ENCODE results near the gene FLYWCH2. TPM values are rescaled to one million over a fixed set of nuclear protein-coding genes. Genes with fewer than 3 reads are reported as not detected.
"Not testable (repeated sequence)": the region's sequence is repeated elsewhere in the genome, so short reads cannot be mapped to it uniquely, and the experiment has no call there.

FLYWCH2 gene
- total RNA-seq, 1 donor from 2014 or later = 30.5 TPM

DNA sequence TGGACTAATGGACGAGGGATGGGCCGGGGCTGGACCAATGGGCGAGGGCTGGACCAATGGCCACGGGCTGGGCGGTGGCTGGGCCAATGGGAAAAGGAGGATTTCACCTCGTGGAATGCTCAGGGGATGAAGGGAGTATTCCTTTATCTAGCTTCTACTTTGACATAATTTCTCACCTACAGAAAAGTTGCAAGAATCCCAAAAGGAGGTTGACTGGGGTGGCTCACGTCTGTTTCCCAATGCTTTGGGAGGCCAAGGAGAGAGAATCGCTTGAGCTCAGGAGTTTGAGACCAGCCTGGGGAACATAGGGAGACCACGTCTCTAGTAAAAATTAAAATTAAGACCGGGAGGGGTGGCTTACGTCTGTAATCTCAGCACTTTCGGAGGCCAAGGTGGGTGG is 23.0 kb downstream of the FLYWCH2 start:
- Mint-ChIP-seq H3K27me3 (ENCODE audit: unreplicated experiment) (no peaks in the 10 kb centered on the region), H3K27ac (ENCODE audit: unreplicated experiment) (peak overlapping the region; percentile 99), H3K4me3 (ENCODE audit: unreplicated experiment) (peak overlapping the region; percentile 89), H3K9me3 (ENCODE audit: unreplicated experiment) (peaks cover 7% of the 10 kb centered on the region), H3K4me1 (ENCODE audit: low read depth, unreplicated experiment) (peaks cover 12% of the 10 kb centered on the region), H3K36me3 (ENCODE audit: unreplicated experiment) (no peaks in the 10 kb centered on the region)
- TF ChIP-seq, protein P1, sequence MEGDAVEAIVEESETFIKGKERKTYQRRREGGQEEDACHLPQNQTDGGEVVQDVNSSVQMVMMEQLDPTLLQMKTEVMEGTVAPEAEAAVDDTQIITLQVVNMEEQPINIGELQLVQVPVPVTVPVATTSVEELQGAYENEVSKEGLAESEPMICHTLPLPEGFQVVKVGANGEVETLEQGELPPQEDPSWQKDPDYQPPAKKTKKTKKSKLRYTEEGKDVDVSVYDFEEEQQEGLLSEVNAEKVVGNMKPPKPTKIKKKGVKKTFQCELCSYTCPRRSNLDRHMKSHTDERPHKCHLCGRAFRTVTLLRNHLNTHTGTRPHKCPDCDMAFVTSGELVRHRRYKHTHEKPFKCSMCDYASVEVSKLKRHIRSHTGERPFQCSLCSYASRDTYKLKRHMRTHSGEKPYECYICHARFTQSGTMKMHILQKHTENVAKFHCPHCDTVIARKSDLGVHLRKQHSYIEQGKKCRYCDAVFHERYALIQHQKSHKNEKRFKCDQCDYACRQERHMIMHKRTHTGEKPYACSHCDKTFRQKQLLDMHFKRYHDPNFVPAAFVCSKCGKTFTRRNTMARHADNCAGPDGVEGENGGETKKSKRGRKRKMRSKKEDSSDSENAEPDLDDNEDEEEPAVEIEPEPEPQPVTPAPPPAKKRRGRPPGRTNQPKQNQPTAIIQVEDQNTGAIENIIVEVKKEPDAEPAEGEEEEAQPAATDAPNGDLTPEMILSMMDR (IDR thresholded peaks at IDR 0.05; ENCODE audit: partially characterized antibody, unreplicated experiment) = no peak
- no peak for DNase-seq

DNA sequence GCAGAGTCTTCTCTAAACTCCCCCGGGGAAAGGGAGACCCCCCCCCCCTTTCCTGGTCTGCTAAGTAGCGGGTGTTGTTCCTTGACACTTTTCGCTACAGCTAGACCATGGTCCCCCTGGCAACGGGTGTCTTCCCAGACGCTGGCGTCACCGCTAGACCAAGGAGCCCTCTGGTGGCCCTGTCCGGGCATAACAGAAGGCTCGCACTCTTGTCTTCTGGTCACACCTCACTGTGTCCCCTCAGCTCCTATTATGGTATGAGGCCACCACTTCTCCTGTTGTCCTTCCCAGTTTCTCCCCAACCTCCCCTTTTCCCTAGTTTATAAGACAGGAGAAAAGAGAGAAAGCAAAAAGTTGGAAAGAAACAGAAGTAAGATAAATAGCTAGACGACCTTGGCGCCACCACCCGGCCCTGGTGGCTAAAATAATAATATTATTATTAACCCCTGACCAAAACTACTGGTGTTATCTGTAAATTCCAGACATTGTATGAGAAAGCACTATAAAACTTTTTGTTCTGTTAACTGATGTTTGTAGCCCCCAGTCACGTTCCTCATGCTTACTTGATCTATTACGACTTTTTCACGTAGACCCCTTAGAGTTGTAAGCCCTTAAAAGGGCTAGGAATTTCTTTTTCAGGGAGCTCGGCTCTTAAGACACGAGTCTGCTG is 24.2 kb downstream of the FLYWCH2 start:
- TF ChIP-seq, protein P1 (IDR thresholded peaks at IDR 0.05; ENCODE audit: partially characterized antibody, unreplicated experiment) = peak; percentile 28
- H3K36me3 Mint-ChIP-seq (ENCODE audit: unreplicated experiment); H3K27ac Mint-ChIP-seq (ENCODE audit: unreplicated experiment); H3K27me3 Mint-ChIP-seq (ENCODE audit: unreplicated experiment); H3K9me3 Mint-ChIP-seq (ENCODE audit: unreplicated experiment): not testable (repeated sequence)
- peaks cover 12% of the 10 kb centered on the region for H3K4me1 Mint-ChIP-seq (ENCODE audit: low read depth, unreplicated experiment)
- peak; percentile 61 for DNase-seq
- peak overlapping the region; percentile 14 for H3K4me3 Mint-ChIP-seq (ENCODE audit: unreplicated experiment)

DNA sequence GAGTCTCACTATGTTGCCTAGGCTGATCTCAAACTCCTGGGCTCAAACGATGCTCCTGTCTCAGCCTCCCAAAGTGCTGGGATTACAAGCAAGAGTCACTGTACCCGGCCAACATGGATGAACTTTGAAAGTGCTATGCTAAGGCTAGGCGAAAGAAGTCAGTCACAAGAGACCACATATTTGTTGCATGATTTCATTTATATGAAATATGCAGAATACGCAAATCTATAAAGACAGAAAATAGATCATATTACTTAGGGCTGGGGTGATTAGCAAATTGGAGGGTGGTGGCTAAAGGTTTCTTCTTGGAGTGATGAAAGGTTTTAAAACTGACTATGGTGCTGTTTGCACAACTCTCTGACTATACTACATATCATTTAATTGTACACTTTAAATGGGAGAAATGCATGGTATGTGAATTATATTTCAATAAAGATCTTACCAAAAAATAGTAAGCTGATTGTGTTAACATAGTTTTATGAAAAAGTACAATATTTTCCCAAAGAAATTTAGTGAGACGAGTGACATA is 27.5 kb downstream of the FLYWCH2 start:
- Mint-ChIP-seq H3K9me3 (ENCODE audit: unreplicated experiment) (peaks cover 12% of the 10 kb centered on the region), H3K4me3 (ENCODE audit: unreplicated experiment) (peak overlapping the region; percentile 84), H3K4me1 (ENCODE audit: low read depth, unreplicated experiment) (peaks cover 20% of the 10 kb centered on the region), H3K27me3 (ENCODE audit: unreplicated experiment) (peaks cover 5% of the 10 kb centered on the region), H3K36me3 (ENCODE audit: unreplicated experiment) (no peaks in the 10 kb centered on the region), H3K27ac (ENCODE audit: unreplicated experiment) (no peak overlapping the region)
- TF ChIP-seq, protein P1 (IDR thresholded peaks at IDR 0.05; ENCODE audit: partially characterized antibody, unreplicated experiment) = no peak
- DNase-seq = no peak

DNA sequence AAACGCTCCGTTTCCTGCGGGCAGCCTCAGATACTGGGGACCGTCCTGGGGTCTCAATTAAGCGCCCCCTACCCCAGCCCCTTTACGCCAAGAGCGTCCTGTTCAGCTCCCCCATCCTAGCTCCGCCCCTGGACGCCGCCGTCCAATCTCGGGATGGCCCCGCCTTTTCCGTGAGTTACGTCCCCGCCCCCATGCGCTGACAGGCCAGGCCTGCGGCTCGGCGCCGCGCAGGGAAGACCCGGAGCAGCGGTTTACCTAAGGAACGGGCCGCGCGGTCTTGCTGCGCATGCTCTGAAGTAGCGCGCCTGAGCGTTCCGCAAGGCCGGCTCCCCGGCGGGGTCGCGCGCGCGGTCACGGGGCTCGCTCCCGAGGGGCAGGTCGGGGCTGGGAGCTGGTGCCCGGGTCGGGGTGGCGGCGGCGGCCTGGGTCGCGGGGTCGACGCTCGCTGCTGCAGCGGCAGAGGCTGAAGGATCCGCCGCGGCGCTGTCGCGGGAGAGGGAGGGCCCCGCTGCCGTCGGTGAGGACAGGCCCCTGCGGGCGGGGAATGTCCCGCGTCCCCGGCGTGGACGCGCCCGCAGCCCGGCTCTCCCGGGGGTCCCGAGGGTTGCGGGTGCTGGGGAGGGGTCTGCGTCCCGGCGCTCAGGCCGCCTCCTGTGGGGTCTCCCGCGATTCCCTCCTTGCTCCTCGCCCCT is 28.8 kb downstream of the FLYWCH2 start, which contains the start of gene FLYWCH1:
FLYWCH1 (plus strand) TSS at position 294 of the 692 bp plus-strand sequence. CDS start 17,755 bp downstream, outside the sequence.
- peak within 1 kb of the TSS; percentile 92 for H3K4me3 Mint-ChIP-seq (ENCODE audit: unreplicated experiment)
- H3K36me3 Mint-ChIP-seq (ENCODE audit: unreplicated experiment) = no peaks in the 10 kb centered on the region
- peaks cover 11% of the 10 kb centered on the region for H3K4me1 Mint-ChIP-seq (ENCODE audit: low read depth, unreplicated experiment)
- H3K27me3 Mint-ChIP-seq (ENCODE audit: unreplicated experiment) = peaks cover 5% of the 10 kb centered on the region
- H3K27ac Mint-ChIP-seq (ENCODE audit: unreplicated experiment) = peak within 1 kb of the TSS; percentile 71
- peak; percentile 100 for DNase-seq
- TF ChIP-seq, protein P1 (IDR thresholded peaks at IDR 0.05; ENCODE audit: partially characterized antibody, unreplicated experiment) = no peak
- H3K9me3 Mint-ChIP-seq (ENCODE audit: unreplicated experiment) = peaks cover 11% of the 10 kb centered on the region

Data from glutamatergic neuron (in vitro differentiated cells).